ENCODE measurements around the gene KCNMB4. TPM values are rescaled to one million over a fixed set of nuclear protein-coding genes. Genes with fewer than 3 reads are reported as not detected.

The KCNMB4 gene
- total and polyA plus RNA-seq, 2 of the 4 experiments (the other 2 are of a cell fraction), result 0.90 to 1.1 TPM

DNA sequence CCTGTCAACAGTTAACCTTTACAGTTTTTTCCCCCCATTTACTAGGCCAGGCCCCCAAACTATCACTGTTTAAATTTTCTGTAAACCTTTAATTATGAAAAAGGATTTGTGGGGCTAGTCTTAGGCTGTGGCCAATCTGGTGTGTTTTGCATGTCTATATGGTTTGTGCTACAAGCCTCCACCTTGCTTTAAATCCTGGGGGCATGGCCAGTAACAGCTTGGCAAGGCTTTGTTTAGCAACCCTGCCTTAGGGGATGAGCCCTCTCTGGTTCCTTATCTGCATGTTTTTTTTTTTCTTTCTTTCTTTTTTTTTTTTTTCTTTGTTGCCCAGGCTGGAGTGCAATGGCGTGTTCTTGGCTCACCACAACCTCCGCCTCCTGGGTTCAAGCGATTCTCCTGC is 102.7 kb downstream of the KCNMB4 start:
- Histone ChIP-seq H3K27ac (ENCODE audit: insufficient read depth, low read length) (no peak overlapping the region), H4K5ac (ENCODE audit: low read depth, low read length) (no peak overlapping the region), H3K9ac (ENCODE audit: low read depth, low read length) (no peak overlapping the region), H3K9me1 (ENCODE audit: insufficient read depth, low read length) (no peaks in the 10 kb centered on the region), H3K27me3 (ENCODE audit: control insufficient read depth, insufficient read depth, low read length) (no peaks in the 10 kb centered on the region), H3K4me3 (ENCODE audit: insufficient read depth, low read depth, low read length) (no peak overlapping the region), H2BK20ac (ENCODE audit: low read depth, low read length) (no peak overlapping the region), H2BK120ac (ENCODE audit: low read depth, low read length) (no peak overlapping the region), H3K4me2 (ENCODE audit: low read depth, low read length) (no peak overlapping the region), H2AFZ (replicated peaks; ENCODE audit: low read length, poor library complexity) (no peak overlapping the region), H4K20me1 (ENCODE audit: insufficient read depth, low read length) (no peaks in the 10 kb centered on the region), H2AK9ac (replicated peaks; ENCODE audit: low read depth, low read length, poor library complexity) (no peak overlapping the region), H3K9me3 (ENCODE audit: control insufficient read depth, insufficient read depth, low read length) (no peaks in the 10 kb centered on the region), H3K4me1 (ENCODE audit: control insufficient read depth, insufficient read depth, low read length) (no peaks in the 10 kb centered on the region), H3K14ac (replicated peaks; ENCODE audit: low read depth, low read length) (no peak overlapping the region), H3K4ac (ENCODE audit: low read depth, low read length) (no peak overlapping the region), H3K36me3 (ENCODE audit: control insufficient read depth, insufficient read depth, low read length) (no peaks in the 10 kb centered on the region), H2BK5ac (ENCODE audit: low read depth, low read length, poor library complexity, severe bottlenecking) (no peak overlapping the region), H3K23ac (ENCODE audit: low read depth, low read length) (no peak overlapping the region), H2AK5ac (ENCODE audit: low read depth, low read length) (no peak overlapping the region), H3K18ac (ENCODE audit: low read depth, low read length) (no peak overlapping the region), H3K79me1 (ENCODE audit: low read depth in 1 of 2, low read length in 2 of 2) (no peaks in the 10 kb centered on the region), H3K56ac (ENCODE audit: extremely low read depth, insufficient read depth, low read length) (no peak overlapping the region), H4K8ac (ENCODE audit: low read depth in 2 of 2, low read length in 2 of 2) (no peak overlapping the region), H4K91ac (ENCODE audit: insufficient read depth, low read depth, low read length) (no peak overlapping the region), H2BK15ac (ENCODE audit: low read depth, low read length) (no peak overlapping the region)
- no peak for TF ChIP-seq FOS (IDR thresholded peaks at IDR 0.05; ENCODE audit: low read depth, low read length)
- TF ChIP-seq RAD21 (IDR thresholded peaks at IDR 0.05; ENCODE audit: low read length), result no peak
- TF ChIP-seq SMC3 (IDR thresholded peaks at IDR 0.05; ENCODE audit: low read depth, low read length), result no peak
- TF ChIP-seq BHLHE40 (IDR thresholded peaks at IDR 0.05; ENCODE audit: low read depth, low read length), result no peak
- TF ChIP-seq, protein P1, sequence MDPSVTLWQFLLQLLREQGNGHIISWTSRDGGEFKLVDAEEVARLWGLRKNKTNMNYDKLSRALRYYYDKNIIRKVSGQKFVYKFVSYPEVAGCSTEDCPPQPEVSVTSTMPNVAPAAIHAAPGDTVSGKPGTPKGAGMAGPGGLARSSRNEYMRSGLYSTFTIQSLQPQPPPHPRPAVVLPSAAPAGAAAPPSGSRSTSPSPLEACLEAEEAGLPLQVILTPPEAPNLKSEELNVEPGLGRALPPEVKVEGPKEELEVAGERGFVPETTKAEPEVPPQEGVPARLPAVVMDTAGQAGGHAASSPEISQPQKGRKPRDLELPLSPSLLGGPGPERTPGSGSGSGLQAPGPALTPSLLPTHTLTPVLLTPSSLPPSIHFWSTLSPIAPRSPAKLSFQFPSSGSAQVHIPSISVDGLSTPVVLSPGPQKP (IDR thresholded peaks at IDR 0.05; ENCODE audit: borderline replicate concordance, low read depth, low read length), result no peak
- no peak for TF ChIP-seq MAZ (IDR thresholded peaks at IDR 0.05; ENCODE audit: borderline replicate concordance, low read depth, low read length)
- TF ChIP-seq, protein P2, sequence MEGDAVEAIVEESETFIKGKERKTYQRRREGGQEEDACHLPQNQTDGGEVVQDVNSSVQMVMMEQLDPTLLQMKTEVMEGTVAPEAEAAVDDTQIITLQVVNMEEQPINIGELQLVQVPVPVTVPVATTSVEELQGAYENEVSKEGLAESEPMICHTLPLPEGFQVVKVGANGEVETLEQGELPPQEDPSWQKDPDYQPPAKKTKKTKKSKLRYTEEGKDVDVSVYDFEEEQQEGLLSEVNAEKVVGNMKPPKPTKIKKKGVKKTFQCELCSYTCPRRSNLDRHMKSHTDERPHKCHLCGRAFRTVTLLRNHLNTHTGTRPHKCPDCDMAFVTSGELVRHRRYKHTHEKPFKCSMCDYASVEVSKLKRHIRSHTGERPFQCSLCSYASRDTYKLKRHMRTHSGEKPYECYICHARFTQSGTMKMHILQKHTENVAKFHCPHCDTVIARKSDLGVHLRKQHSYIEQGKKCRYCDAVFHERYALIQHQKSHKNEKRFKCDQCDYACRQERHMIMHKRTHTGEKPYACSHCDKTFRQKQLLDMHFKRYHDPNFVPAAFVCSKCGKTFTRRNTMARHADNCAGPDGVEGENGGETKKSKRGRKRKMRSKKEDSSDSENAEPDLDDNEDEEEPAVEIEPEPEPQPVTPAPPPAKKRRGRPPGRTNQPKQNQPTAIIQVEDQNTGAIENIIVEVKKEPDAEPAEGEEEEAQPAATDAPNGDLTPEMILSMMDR (conservative IDR thresholded peaks at IDR 0.05; ENCODE audit: low read depth, low read length), result no peak
- no peak for TF ChIP-seq POLR2A (IDR thresholded peaks at IDR 0.05; ENCODE audit: low read depth, low read length)
- TF ChIP-seq RCOR1 (IDR thresholded peaks at IDR 0.05; ENCODE audit: insufficient replicate concordance, low read length), result no peak
- no peak for TF ChIP-seq CHD1 (IDR thresholded peaks at IDR 0.05; ENCODE audit: low read depth, low read length)
- TF ChIP-seq, protein P3, sequence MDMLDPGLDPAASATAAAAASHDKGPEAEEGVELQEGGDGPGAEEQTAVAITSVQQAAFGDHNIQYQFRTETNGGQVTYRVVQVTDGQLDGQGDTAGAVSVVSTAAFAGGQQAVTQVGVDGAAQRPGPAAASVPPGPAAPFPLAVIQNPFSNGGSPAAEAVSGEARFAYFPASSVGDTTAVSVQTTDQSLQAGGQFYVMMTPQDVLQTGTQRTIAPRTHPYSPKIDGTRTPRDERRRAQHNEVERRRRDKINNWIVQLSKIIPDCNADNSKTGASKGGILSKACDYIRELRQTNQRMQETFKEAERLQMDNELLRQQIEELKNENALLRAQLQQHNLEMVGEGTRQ (IDR thresholded peaks at IDR 0.05; ENCODE audit: low read depth, low read length), result no peak
- no peak for TF ChIP-seq NFE2L2 (IDR thresholded peaks at IDR 0.05; ENCODE audit: low read depth, low read length)
- CTCF ChIA-PET, result interaction anchor here (0.8 kb wide), 1 partner anchor 29 kb away, joined by 3 read pairs; no protein-coding TSS in a partner anchor
- BruUV-seq (replicated peaks), result no TSS peak
- WGBS, 2 experiments (ENCODE audit: extremely low coverage in 2 of 2, insufficient read length in 1 of 2), result no CpG with 5 or more reads among the region's 3 CpGs
- in situ Hi-C loops (cut with MboI; ENCODE audit: low sequenced_read_pairs), result no loop called here
- intact Hi-C loops (cut with micrococcal nuclease), result no loop called here
- DNase-seq (no peak), ATAC-seq (ENCODE audit: low read depth) (no peak)
- POLR2A ChIA-PET (ENCODE audit: unreplicated experiment), result no interaction called here
- dilution Hi-C loops (cut with HindIII; ENCODE audit: low sequenced_read_pairs, unreplicated experiment), result no loop called here
